GM21529 (cell line): ENCODE results near the gene VCL.
"Not testable (repeated sequence)": the region's sequence is repeated elsewhere in the genome, so short reads cannot be mapped to it uniquely, and the experiment has no call there.

Experiments used
- ATAC-seq: cut with Tn5 transposase; IDR thresholded peaks from one replicate; pipeline ENCODE4 v1.9.1; 2021; ENCODE audit not compliant: unreplicated experiment

VCL gene

GRCh38 chr10:73971636-73972354 lies 26.1 kb upstream of the VCL start:
- no peak for ATAC-seq

- ATAC-seq: no peak
Observed at GRCh38 chr10:73973427-73973826, 24.5 kb upstream of the VCL start.

GRCh38 chr10:73974309-73974946 lies 23.5 kb upstream of the VCL start:
- ATAC-seq: no peak

- ATAC-seq: no peak
Observed at GRCh38 chr10:73975388-73975787, 22.5 kb upstream of the VCL start.

GRCh38 chr10:73979141-73979808 lies 18.6 kb upstream of the VCL start:
- no peak for ATAC-seq

GRCh38 chr10:73979809-73980433 lies 18.0 kb upstream of the VCL start:
- ATAC-seq: no peak

- no peak for ATAC-seq
Observed at GRCh38 chr10:73981812-73982211, 16.1 kb upstream of the VCL start.

GRCh38 chr10:73983096-73984047 lies 14.5 kb upstream of the VCL start:
- no peak for ATAC-seq

GRCh38 chr10:73989594-73990150 lies 8.2 kb upstream of the VCL start:
- no peak for ATAC-seq

- ATAC-seq: no peak
Observed at GRCh38 chr10:73991203-73991883, 6.6 kb upstream of the VCL start.

- ATAC-seq: no peak
Observed at GRCh38 chr10:73991884-73992245, 6.1 kb upstream of the VCL start.

- no peak for ATAC-seq
Observed at GRCh38 chr10:73992899-73993788, 4.8 kb upstream of the VCL start.

- ATAC-seq: no peak
Observed at GRCh38 chr10:73995035-73995358, 2.9 kb upstream of the VCL start.

- peak; percentile 32 for ATAC-seq
Observed at GRCh38 chr10:73997461-73997786, 492 bp upstream of the VCL start.

GRCh38 chr10:73998623-73998928 lies 660 bp downstream of the VCL start:
- ATAC-seq: no peak

GRCh38 chr10:73998929-73999691 lies 1.2 kb downstream of the VCL start:
- no peak for ATAC-seq

GRCh38 chr10:73999703-74000102 lies 1.8 kb downstream of the VCL start:
- no peak for ATAC-seq

GRCh38 chr10:74000244-74000643 lies 2.3 kb downstream of the VCL start:
- not testable (repeated sequence) for ATAC-seq
